Fibroblast of gingiva (primary cell): ENCODE results near the gene RPA3.

Source experiments
- DNase-seq: peaks from one replicate; pipeline ENCODE4 v3.0.0-alpha.2; 2011; ENCODE audit warnings: low read depth

The RPA3 gene

DNA sequence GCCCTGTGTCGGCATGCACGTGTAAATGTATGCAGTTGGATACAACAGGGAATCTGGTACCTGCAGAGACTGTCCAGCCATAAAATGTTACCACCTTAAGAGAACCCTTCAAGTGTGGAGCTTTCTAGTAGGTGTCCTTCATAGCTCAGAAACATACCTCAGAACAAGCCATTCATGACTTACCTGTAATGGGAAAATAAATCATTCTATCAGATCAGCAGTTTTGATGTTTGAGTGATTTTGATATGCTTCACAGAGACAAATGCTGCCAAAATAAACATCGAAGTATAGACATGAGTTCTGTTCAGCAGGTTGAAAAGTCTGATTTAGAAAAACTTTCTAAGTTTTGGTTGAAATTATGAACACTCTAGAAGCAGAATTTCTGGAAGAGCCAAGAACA, 111.4 kb downstream of the RPA3 start:
- DNase-seq = no peak

DNA sequence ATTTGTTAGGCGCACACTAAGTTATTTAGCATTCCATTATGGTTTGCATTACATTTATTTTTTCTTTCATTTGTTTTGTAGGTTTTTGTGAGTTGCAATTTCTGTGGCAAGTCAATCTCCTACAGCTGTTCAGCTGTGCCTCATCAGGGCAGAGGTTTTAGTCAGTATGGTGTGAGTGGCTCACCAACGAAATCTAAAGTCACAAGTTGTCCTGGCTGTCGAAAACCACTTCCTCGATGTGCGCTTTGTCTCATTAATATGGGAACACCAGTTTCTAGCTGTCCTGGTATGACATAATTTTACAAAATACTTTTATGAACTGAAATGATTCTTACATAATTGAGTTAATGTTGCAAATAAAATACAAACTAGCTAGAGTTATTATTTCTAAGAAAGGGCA, 122.2 kb downstream of the RPA3 start:
- DNase-seq = no peak

DNA sequence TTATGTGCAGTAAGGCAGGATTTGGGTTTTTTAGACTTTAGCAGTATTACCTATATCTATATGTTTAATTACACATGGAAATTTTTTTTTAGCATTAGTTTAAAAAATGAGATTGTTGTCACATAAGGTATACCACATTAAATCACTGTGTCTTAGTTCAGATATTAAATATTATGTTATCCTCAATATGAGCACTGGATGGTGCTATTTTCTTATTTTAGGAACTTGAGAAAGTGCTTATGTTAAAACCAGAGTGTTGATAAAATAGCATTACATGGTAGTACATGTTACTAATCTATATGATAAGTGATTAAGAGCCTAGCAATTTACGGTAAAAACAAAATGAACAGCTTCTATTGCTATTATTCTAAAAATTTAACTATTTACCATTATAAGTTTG, 123.0 kb downstream of the RPA3 start:
- peak; percentile 16 for DNase-seq
